Amniotic epithelial cell (primary cell): Measurements from ENCODE around the gene TMX4.

ENCODE experiments used
- DNase-seq: peaks from one replicate; pipeline ENCODE4 v3.0.0-alpha.2; 2010; ENCODE audit warnings: low read depth

The TMX4 gene

DNA sequence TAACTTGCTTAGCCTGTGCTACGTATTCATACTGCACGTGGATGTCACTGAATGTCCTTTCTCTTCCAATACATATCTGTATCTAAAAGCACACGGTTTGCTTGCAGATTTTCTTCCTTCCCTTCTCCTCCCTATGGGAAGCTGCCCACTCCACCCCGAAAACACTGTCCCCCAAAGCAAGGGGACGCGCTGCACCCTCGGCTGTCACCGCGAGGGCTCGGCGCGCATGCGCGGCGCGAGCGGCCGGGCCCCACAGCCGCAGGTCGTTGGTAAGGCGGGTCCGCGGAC, 659 bp downstream of the TMX4 start:
- DNase-seq = no peak

GRCh38 chr20:8012724-8013123, 6.8 kb downstream of the TMX4 start:
- DNase-seq = peak; percentile 27

GRCh38 chr20:8008733-8009132, 10.8 kb downstream of the TMX4 start:
- no peak for DNase-seq

GRCh38 chr20:8007490-8007889, 12.1 kb downstream of the TMX4 start:
- no peak for DNase-seq

DNA sequence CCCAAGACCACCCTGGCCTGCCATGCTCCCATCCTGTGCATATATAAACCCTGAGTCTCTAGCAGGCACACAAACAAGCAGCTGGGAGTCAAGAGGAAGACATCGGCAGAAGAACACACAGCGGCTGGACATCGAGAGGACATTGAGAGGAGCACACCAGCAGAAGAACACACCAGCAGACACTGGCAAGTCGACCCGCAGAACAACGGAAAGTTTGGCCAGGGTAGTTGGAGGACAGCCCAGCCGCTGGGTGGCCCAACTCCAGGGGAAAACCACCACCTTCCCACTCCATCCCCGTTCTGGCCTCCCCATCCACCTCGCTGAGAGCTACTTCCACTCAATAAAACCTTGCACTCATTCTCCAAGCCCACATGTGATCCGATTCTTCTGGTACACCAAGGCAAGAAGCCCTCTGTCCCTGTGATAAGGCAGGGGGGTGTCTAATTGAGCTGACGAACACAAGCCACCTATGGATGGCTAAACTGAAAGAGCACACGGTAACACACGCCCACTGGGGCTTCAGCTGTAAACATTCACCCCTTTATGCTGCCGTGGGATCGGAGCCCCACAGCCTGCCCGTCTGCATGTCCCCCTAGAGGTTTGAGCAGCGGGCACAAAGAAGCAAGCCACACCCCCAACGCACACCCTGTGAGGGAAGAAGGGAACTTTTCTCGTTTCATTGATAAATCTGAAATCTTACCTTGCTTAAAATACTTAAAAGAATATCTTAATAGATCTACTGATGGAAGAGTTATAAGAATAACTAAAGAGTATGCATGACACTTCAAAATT, 13.8 kb downstream of the TMX4 start:
- DNase-seq = no peak

DNA sequence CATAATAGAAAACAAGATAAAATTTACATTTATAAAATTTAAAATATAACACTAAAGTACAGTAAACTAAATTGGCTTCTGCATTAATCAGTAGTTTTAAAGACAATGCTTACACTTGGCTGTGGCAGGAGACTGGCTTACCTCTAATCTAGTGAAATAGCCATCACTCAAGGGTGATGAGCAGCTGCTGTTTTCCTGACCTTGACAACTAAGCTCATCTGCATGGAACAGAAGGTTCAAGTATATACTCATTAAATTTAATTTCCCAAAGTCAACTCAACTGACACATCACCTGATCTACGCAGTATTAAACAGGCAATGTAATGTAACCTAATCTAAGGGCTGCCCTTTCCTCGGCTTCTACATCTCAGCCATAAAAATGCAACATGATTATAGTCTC, 14.5 kb downstream of the TMX4 start:
- DNase-seq = no peak

- DNase-seq = no peak
Observed at GRCh38 chr20:8002056-8002455, 17.5 kb downstream of the TMX4 start.

- no peak for DNase-seq
Observed at GRCh38 chr20:8000796-8001195, 18.8 kb downstream of the TMX4 start.

DNA sequence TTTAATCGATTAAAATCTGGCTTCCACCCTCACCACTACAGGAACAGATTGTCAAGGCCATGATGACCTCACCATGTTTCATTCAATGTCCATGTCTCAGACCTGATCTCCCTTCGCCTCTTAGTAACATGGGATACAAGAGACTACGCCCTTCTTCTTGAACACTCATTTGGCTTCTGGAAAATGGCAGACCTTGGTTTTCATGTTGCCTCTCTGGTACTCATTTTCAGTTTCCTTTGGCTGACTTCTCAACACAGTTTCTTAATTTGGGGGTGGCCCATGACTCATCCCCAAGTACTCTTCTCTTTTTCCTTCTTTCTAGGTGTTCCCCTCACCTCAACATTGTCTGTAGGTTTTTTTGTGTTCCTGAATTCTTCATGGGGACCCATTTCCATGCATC, 22.7 kb downstream of the TMX4 start:
- no peak for DNase-seq

- DNase-seq = no peak
Observed at GRCh38 chr20:7994809-7995208, 24.8 kb downstream of the TMX4 start.

DNA sequence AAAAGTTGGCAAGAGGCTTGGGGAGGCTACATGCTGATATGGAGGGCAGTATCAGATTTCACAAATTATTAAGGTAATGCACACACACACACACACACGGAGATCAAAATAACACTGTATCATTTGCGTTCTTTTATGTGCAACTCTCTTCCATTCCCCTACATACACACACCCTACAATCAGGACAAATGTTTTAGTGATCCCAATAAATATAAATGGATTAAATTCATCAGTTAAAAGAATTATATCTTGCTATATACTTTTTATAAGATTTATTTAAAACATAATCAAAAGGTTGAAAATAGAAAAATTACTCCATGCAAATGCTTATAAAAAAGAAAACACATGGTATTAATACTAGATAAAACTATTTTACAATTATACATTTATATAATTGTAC, 25.9 kb downstream of the TMX4 start:
- DNase-seq = no peak

DNA sequence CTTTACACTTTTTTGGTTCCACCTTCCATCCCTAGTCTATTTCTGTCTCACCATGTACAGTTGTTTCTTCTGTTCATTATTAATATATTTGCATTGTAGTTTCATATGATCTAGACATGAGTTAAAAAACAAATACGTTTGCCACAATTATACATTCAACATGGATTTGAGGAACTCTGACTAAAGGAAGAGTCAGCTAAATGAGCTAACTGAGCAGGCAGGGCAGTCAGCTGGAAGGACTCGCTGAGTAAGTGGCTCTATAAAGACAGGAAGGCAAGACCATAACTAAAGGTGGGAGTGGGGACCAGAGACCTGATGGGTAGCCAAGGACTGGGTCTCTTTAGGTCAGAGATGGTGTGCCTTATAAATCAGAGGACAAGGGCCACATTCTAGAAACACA, 26.3 kb downstream of the TMX4 start:
- DNase-seq = no peak

GRCh38 chr20:7990385-7990784, 29.2 kb downstream of the TMX4 start:
- DNase-seq = no peak

DNA sequence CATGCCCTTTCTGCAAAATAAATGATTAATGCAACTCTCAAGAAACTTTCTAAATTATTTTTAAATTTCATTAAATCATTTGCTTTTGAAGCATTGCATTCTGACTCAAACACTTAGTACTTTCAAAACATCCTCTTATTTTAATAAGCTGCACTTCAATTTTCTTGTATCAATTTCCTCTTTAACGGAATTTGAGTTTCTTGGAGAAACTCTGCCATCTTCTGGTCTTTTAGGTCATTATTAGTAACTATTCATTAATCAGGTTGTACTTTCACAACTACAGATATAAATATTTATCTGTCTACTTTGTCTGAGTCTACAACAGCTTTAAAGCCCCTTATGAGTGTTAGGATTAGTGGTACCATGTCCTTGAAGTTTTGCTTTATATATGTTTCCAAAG, 30.2 kb downstream of the TMX4 start:
- DNase-seq = no peak

- no peak for DNase-seq
Observed at GRCh38 chr20:7985916-7986315, 33.6 kb downstream of the TMX4 start.

DNA sequence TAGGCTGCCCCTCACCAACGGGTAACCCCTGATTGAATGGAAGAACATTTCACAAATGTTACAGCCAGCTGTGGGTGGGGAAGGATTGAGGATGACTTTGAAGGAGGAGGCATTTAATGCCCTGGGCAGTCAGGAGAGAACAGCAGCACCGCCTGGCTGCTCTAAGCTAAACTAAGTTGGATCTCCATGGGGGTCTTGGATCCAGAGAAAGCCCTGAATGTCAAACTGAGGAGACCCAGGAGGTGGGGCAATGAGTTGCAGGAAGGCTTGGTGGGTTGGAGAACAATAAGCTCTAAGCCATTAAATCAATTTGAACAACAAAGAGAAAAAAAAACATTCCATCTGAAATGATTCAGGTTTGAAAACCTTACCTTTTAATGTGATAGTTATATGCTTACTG, 35.4 kb downstream of the TMX4 start:
- DNase-seq = no peak

GRCh38 chr20:7981374-7981773, 38.2 kb downstream of the TMX4 start:
- no peak for DNase-seq

DNA sequence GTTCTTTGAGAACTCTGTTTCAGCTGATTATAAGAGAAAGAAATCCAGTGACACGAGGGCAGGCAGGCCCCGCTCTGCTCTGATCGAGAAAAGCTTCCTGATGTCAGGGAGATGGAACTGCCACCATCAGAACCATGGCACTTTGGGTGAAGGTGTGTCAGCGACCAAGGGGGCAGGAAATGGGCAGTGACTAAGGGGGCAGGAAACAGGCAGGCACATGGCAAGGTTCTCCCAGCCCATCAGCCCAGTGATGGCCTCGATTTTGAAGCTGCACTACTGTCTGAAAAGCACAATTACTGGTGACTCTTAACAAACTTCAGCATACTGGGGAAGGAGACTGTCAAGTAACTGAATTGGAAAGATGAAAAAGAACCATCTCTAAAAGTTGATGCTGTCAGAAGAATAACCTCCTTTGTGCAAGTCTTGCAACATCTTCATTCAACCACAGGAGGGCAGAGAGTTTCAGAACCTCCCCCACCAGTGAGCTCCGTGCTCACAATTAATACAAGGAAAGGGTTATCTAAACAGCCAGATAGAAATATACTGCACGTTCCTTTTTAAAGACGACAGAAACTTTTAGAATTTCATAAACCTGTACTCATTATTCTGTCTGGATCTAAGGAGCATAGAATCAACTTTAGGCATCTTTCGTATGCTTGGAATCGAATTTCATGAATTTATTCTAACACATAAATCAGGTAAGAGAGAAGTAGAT, 39.1 kb downstream of the TMX4 start:
- DNase-seq = peak; percentile 68

DNA sequence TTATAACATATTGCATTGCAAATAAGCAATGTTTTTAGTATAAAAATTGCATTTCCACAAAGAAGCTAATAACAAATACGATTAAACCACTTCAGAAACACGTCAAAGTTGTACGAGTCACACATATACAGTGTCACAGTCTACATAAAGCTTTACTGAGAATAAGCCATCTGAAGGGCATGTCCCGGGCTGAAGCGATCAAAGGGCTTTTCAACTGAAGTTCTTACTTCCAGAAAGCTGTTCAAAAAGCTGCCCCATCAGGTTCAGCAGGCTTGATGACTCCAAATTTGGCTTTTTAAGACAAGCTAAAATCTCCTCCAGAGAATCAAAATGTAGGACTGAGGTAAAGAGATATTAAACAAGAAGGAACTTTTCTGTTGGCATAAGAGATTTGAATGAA, 41.9 kb downstream of the TMX4 start:
- DNase-seq = no peak

GRCh38 chr20:7975851-7976414, 43.6 kb downstream of the TMX4 start:
- no peak for DNase-seq

DNA sequence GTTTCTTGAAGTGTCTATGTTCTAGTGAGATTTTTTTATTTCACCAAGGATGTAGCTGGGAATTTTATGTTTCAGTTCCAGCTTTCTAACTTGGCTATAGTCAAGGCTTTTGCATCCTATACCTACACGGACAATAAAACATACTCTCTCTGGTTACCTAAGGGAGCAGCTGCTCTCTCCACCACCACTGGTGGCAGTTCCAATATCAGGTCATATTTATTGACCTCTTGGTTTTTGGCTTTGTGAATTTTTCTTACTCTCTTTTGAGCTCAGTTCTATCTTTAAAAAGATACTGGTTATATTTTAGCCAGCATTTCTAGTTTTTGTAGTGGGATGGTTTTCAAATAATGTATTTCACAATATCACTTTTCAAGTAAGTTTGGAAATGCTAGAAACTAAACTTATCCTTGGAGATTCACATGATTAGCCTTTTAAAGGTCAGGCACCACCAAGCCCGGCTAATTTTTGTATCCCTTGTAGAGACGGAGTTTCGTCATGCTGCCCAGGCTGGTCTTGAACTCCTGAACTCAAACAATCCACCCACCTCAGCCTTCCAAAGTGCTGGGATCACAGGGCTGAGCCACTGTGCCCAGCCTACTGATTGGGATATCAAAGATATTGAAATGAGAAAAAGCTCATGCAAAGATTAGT, 44.7 kb downstream of the TMX4 start:
- no peak for DNase-seq

DNA sequence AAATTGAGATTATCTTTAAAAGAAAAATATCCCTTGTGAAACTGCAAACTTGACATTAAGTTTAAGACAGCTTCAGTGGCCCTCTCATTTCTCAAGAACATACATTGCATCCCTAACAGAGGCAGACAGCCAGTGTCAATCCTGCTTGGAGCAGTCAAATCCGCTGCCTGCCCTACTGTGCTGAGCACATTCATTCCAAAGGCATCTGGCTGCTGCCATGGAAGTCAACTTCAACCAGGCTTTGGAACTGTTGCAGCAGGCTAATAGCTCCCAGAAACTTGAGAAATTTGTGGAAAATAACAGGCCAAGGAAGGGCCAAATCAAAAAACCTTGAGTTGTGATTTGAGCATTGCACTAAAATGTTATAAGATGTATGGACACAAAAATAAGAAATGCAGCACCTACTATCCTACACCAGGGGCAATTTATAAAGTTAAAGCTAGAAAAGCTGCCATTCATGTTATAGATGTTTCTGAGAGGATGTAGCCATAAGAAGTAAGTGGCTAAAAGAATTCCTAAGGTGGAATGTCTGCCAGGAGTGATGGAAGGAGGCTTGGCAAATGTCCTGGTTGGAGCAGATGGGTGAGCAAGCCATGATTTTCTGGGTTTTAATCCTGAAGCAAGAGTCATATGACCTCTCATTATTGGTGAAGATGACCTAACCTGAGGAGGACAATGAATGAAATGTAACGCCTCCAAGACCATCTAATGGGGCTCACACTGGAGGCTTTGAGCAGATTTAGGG, 47.9 kb downstream of the TMX4 start:
- DNase-seq = no peak
